Tibial artery (tissue), 4 donors: ENCODE results near the gene PJA1.

ENCODE experiments used
- DNase-seq, 2 donors: peaks; one replicate each; pipeline ENCODE4 v3.0.0-alpha.2; 2019
- H3K27ac ChIP-seq, 2 donors: fragments of 200-600 bp; sonication (generic) in 1 of 2; 1 replicate in 1 of 2; 2 replicates in 1 of 2; pipeline ENCODE4 v1.5.1; 2018 to 2019; ENCODE audit warnings: mild to moderate bottlenecking in 1 of 2
- H3K27me3 ChIP-seq, 2 donors: fragments of 200-600 bp; sonication (generic) in 1 of 2; one replicate each; pipeline versions ENCODE4 v1.5.1 to v1.6.0; 2016 to 2019
- H3K36me3 ChIP-seq, 3 donors: fragments of 200-600 bp; sonication (generic) in 2 of 3; one replicate each; pipeline ENCODE4 v1.5.1; 2016 to 2019; ENCODE audit warnings: mild to moderate bottlenecking in 2 of 3
- H3K4me1 ChIP-seq, 4 donors: fragments of 200-600 bp; sonication (generic) in 2 of 4; 1 replicate in 3 of 4; 2 replicates in 1 of 4; pipeline ENCODE4 v1.5.1; 2016 to 2019
- H3K4me3 ChIP-seq, 2 donors: fragments of 200-600 bp; sonication (generic) in 1 of 2; 1 replicate in 1 of 2; 2 replicates in 1 of 2; pipeline ENCODE4 v1.5.1; 2018 to 2019; ENCODE audit warnings: mild to moderate bottlenecking in 2 of 2
- H3K9me3 ChIP-seq, 3 donors: fragments of 200-600 bp; sonication (generic) in 1 of 3; one replicate each; pipeline ENCODE4 v1.5.1; 2016 to 2019
- intact Hi-C: fragments of 100-400 bp; cut with DNase I; formaldehyde crosslinking; loops from one replicate; pipeline ENCODE4 v1.15.0; 2023; ENCODE audit warnings: low total_unique reads
- TF ChIP-seq, protein P1 (sequence below), 2 experiments: fragments of 200-600 bp in 1 of 2; fragments of 450-650 bp in 1 of 2; IDR thresholded peaks; one replicate each; pipeline ENCODE4 v1.5.1; 2017 to 2019; ENCODE audit warnings: antibody characterized with exemption in 2 of 2, mild to moderate bottlenecking in 1 of 2, moderate library complexity in 1 of 2

PJA1 gene, protein sequence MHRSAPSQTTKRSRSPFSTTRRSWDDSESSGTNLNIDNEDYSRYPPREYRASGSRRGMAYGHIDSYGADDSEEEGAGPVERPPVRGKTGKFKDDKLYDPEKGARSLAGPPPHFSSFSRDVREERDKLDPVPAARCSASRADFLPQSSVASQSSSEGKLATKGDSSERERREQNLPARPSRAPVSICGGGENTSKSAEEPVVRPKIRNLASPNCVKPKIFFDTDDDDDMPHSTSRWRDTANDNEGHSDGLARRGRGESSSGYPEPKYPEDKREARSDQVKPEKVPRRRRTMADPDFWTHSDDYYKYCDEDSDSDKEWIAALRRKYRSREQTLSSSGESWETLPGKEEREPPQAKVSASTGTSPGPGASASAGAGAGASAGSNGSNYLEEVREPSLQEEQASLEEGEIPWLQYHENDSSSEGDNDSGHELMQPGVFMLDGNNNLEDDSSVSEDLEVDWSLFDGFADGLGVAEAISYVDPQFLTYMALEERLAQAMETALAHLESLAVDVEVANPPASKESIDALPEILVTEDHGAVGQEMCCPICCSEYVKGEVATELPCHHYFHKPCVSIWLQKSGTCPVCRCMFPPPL

GRCh38 chrX:69165087-69165651 lies at the start of gene PJA1:
TSS of gene PJA1 (minus strand) at chrX:69165453. CDS start at chrX:69163073, 2,380 bp downstream.
- Histone ChIP-seq H3K27ac (peak within 1 kb of the TSS; percentile 84 to 89), H3K9me3 (peaks cover 0 to 8% (median 6%) of the 10 kb centered on the region in 3 donors), H3K36me3 (peaks cover 0 to 15% (median 0%) of the 10 kb centered on the region in 3 donors), H3K4me3 (peak within 1 kb of the TSS; percentile 82 to 84), H3K4me1 (no peaks in the 10 kb centered on the region), H3K27me3 (no peaks in the 10 kb centered on the region)
- DNase-seq, result peak; percentile 77 to 87
- intact Hi-C loops, result loop anchor here (2.0 kb wide), 1 partner anchor 336 kb away; the partner anchor contains the start of gene EFNB1
- TF ChIP-seq, protein P1, sequence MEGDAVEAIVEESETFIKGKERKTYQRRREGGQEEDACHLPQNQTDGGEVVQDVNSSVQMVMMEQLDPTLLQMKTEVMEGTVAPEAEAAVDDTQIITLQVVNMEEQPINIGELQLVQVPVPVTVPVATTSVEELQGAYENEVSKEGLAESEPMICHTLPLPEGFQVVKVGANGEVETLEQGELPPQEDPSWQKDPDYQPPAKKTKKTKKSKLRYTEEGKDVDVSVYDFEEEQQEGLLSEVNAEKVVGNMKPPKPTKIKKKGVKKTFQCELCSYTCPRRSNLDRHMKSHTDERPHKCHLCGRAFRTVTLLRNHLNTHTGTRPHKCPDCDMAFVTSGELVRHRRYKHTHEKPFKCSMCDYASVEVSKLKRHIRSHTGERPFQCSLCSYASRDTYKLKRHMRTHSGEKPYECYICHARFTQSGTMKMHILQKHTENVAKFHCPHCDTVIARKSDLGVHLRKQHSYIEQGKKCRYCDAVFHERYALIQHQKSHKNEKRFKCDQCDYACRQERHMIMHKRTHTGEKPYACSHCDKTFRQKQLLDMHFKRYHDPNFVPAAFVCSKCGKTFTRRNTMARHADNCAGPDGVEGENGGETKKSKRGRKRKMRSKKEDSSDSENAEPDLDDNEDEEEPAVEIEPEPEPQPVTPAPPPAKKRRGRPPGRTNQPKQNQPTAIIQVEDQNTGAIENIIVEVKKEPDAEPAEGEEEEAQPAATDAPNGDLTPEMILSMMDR (IDR thresholded peaks at IDR 0.05), result no peak

GRCh38 chrX:69214463-69214862 lies 49.2 kb upstream of the PJA1 start:
- Histone ChIP-seq H3K4me1 (peaks cover 0 to 24% (median 2%) of the 10 kb centered on the region in 4 donors), H3K27me3 (no peaks in the 10 kb centered on the region), H3K9me3 (peaks cover 0 to 4% (median 0%) of the 10 kb centered on the region in 3 donors), H3K36me3 (no peaks in the 10 kb centered on the region), H3K4me3 (no peak overlapping the region), H3K27ac (no peak overlapping the region)
- no peak for DNase-seq
- TF ChIP-seq, protein P1 (IDR thresholded peaks at IDR 0.05), result no peak
- intact Hi-C loops, result no loop called here

GRCh38 chrX:69211701-69212100 lies 46.4 kb upstream of the PJA1 start:
- no peak overlapping the region for H3K27ac ChIP-seq
- intact Hi-C loops, result no loop called here
- TF ChIP-seq, protein P1 (IDR thresholded peaks at IDR 0.05), result no peak

GRCh38 chrX:69210581-69210980 lies 45.3 kb upstream of the PJA1 start:
- Histone ChIP-seq H3K27me3 (no peaks in the 10 kb centered on the region), H3K9me3 (peaks cover 0 to 7% (median 0%) of the 10 kb centered on the region in 3 donors), H3K4me1 (peaks cover 0 to 9% (median 0%) of the 10 kb centered on the region in 4 donors), H3K4me3 (no peak overlapping the region), H3K36me3 (no peaks in the 10 kb centered on the region), H3K27ac (no peak overlapping the region)
- intact Hi-C loops, result no loop called here
- DNase-seq, result no peak
- TF ChIP-seq, protein P1 (IDR thresholded peaks at IDR 0.05), result no peak

More at GRCh38 chrX:69211701-69212100, 46.4 kb upstream of the PJA1 start:
- Histone ChIP-seq H3K4me3 (no peak overlapping the region), H3K9me3 (peaks cover 0 to 7% (median 0%) of the 10 kb centered on the region in 3 donors), H3K36me3 (no peaks in the 10 kb centered on the region), H3K27me3 (no peaks in the 10 kb centered on the region), H3K4me1 (peaks cover 0 to 15% (median under 1%) of the 10 kb centered on the region in 4 donors)
- DNase-seq, result no peak

GRCh38 chrX:69207216-69207615 lies 42.0 kb upstream of the PJA1 start:
- no peak for DNase-seq
- intact Hi-C loops, result no loop called here
- Histone ChIP-seq H3K36me3 (no peaks in the 10 kb centered on the region), H3K4me1 (peaks cover 0 to 9% (median 0%) of the 10 kb centered on the region in 4 donors), H3K27me3 (no peaks in the 10 kb centered on the region), H3K27ac (no peak overlapping the region), H3K9me3 (peaks cover 0 to 7% (median 0%) of the 10 kb centered on the region in 3 donors), H3K4me3 (no peak overlapping the region)
- TF ChIP-seq, protein P1 (IDR thresholded peaks at IDR 0.05), result no peak
